Neural cell (in vitro differentiated cells): ENCODE measurements around the gene WNT2B.

Experiments used
- EP300 ChIP-seq: fragments of 450-650 bp; conservative IDR thresholded peaks from 2 replicates; pipeline ENCODE4 v1.6.1; 2014; ENCODE audit warnings: antibody characterized with exemption, mild to moderate bottlenecking, moderate library complexity; ENCODE audit not compliant: poor library complexity, severe bottlenecking
- EZH2 ChIP-seq: fragments of 200-600, 300-800 bp; shearing (Covaris generic), sonication (generic); IDR thresholded peaks from 2 replicates; pipeline ENCODE4 v1.6.1; 2014; ENCODE audit warnings: antibody characterized with exemption, low read length, borderline replicate concordance, mild to moderate bottlenecking; ENCODE audit not compliant: insufficient read depth, poor library complexity, severe bottlenecking
- POLR2AphosphoS5 ChIP-seq: IDR thresholded peaks from 2 replicates; pipeline ENCODE4 v1.6.1; 2012
- RAD21 ChIP-seq: fragments of 450-650 bp; conservative IDR thresholded peaks from 2 replicates; pipeline ENCODE4 v1.6.1; 2014; ENCODE audit warnings: antibody characterized with exemption, mild to moderate bottlenecking, moderate library complexity
- TF ChIP-seq, protein P1 (sequence below): fragments of 450-650 bp; IDR thresholded peaks from 2 replicates; pipeline ENCODE4 v1.5.1; 2014; ENCODE audit warnings: antibody characterized with exemption, mild to moderate bottlenecking, moderate library complexity; ENCODE audit not compliant: poor library complexity, severe bottlenecking

DNA sequence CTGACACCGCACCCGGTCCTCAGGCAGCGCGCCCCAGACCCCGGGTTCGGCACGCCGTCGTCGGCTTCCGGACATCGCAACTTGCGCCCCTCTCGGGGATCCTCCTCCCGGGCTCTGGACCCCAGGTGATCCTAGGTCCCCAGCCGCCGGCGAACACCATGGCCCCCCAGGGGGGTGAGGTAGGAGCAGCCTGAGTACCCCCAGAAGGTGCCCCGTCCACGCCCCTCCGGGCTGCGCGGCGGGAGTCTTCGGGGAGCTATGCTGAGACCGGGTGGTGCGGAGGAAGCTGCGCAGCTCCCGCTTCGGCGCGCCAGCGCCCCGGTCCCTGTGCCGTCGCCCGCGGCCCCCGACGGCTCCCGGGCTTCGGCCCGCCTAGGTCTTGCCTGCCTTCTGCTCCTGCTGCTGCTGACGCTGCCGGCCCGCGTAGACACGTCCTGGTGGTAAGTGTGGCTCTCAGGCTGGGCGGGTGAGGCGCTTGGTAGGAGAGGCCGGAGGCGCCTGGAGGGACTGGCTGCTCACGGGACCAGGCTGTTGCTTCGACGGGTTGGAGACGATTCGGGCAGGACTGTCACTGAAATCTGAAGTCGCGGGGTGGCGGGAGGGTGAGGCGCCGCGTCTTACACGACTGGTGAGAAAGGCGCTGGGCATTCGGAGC lies 367 bp downstream of the WNT2B start:
- TF ChIP-seq, protein P1, sequence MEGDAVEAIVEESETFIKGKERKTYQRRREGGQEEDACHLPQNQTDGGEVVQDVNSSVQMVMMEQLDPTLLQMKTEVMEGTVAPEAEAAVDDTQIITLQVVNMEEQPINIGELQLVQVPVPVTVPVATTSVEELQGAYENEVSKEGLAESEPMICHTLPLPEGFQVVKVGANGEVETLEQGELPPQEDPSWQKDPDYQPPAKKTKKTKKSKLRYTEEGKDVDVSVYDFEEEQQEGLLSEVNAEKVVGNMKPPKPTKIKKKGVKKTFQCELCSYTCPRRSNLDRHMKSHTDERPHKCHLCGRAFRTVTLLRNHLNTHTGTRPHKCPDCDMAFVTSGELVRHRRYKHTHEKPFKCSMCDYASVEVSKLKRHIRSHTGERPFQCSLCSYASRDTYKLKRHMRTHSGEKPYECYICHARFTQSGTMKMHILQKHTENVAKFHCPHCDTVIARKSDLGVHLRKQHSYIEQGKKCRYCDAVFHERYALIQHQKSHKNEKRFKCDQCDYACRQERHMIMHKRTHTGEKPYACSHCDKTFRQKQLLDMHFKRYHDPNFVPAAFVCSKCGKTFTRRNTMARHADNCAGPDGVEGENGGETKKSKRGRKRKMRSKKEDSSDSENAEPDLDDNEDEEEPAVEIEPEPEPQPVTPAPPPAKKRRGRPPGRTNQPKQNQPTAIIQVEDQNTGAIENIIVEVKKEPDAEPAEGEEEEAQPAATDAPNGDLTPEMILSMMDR, result no peak
- TF ChIP-seq EZH2 (no peak), EP300 (no peak), RAD21 (no peak), POLR2AphosphoS5 (no peak)
